ENCODE results near the gene ZNF285.
"Not testable (repeated sequence)": the region's sequence is repeated elsewhere in the genome, so short reads cannot be mapped to it uniquely, and the experiment has no call there.

Gene ZNF285

DNA sequence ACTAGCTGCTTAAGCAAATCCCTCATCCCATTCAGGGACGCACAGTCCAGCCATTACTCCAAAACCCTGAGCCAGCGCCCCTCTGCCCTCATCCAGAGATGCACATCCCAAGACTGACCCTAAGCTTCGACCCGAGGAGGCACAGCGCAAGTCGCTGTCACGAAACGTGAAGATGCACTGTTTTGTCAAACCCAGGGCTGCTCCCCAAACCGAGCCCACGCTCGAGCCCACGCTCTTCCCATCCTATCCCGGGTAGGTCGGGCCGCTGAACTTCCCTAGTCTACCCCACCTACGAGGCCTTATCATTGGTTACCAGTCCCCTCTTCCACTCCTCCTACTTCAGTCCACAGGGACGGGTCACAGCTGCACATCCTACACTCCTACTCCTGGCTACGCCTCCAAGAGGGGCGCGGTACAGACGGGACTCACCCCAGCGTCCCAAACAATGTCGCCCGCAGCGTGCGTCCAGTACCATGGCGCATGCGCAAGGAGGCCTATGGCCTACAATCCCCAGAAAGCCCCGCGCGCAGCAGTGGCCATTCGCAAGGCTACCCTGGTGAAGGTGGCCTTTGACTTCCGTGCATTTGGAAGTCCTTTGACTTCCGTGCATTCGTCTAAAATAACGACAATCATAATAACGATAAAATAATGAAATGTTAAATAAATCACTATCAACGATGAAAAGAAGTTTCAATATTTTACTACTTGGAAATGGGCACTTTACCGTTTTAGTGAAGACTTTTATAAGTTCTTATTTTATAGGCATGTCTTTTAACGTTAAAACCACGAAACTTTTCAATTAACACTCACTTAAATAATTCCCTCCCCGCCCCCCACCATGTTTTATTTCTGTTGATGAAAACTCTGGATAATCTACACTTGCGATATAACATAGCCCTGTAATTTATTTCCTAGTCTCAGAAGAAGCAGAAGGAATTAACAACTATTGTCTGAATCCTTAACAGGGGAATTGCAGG is at the start of gene ZNF285:
ZNF285 (minus strand) TSS at position 470 of the 977 bp plus-strand sequence. CDS start 4,395 bp downstream, outside the sequence.
- DNase-seq: peak; percentile 85

DNA sequence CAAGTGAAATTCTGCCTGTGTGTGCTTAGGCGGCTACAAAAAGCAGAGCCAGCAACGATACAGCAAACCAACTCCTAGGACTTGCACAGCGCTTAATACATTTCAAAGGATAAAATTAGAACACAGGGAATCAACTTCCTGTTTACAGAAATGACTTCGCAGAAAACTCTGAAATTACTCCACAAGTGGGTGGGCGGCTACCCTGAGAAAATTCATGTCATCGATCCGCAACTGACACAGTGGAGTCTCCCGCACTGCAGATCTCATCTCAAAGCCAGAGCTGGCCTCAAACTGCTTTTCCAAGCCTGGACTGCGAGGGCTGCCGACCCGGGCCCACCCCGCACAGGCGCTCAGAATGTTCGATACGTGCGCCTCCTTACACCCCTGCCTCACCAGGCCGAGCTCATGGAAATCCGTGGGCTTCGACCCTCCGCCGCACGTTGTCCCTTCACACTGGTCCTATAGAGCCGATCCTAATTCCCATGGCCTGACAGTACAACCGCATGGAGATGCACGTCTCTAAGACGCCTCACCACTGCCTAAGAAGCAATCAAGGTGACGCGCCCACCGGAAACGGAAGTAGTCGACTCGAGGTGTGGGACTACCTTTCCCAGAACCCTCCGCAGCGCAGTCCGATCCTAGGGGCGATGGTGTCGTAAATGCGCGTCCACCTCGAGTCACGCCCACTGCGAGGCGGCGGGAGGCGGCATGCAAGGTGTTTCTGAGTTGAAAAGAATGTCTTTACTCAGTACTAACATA is 46.7 kb upstream of the ZNF285 start, which contains the start of gene ZNF229:
ZNF229 (minus strand) TSS at position 557 of the 759 bp plus-strand sequence. CDS start 5,625 bp downstream, outside the sequence.
- peak; percentile 92 for DNase-seq

DNA sequence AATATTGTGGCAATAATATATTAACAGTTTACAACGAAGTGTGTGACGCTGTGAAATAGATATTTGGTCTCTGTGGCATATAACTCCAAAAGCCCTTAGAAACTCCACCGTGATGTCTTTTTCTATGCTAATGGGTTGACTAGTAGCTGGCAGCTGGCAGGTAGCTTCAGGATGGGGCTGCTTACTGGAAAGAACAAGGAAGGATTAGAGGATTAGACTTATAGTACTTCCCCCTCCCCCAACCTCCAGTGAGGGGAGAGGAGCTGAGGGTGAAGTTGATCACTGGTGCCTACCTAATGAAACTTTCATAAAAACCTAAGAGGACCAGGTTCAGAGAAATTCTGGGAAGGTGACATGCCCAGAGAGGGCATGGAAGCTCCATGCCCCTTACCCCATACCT is 37.0 kb upstream of the ZNF285 start:
- DNase-seq: no peak

DNA sequence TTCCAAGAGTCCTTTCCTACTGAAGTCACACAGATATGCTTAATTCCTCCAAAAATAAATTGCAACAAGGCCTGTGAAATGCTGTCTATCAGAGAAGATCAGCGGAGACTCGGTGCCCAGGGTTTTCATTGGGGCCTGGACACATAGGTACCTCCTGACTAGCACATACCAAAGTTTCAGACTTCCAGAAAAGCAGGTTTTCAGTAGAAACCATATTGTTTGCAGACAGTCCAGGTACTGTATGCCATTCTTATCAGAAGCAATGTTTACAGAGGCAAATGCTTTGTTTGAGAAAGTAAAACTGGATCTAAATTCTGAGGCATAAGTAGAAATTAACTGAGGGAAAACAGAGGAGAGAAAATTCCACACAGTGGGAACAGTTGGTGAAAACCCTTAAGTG is 34.0 kb upstream of the ZNF285 start:
- no peak for DNase-seq

DNA sequence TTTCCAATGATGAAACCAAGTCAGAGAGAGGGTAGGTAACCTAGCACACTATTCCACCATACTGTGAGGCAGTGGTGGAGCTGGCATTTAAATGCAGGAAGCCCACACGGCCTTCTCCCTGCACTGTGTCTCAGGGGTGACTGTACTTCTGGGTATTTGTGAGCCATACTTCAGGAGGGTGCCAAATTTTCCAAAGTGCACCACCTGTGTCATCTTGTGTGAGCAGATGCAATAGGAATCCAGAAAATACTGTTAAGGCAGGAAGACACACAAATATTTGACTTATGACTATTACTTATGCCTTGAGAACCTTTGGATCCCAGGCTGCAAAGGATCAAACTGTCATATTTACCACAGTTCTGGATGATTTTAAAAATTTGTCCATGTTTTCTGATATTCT is 29.5 kb upstream of the ZNF285 start:
- peak; percentile 29 for DNase-seq

DNA sequence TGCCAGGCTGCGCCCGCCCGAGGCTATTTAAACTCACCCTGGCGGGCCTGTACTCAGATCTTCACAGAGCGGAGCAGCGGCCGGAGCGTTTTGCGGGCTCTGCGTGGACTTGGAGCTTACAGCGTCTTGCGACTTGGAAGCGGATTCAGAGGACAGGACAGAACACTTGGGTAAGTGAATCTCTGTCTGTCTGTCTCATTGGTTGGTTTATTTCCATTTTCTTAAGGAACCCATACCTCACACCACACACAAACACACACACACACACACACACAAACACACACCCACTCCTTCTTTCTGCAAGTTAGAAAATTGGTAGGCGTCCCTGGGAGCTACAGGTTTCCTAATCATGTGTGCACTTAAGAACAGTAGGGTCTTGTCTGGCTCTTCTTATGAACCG is 14.1 kb upstream of the ZNF285 start:
- not testable (repeated sequence) for DNase-seq

DNA sequence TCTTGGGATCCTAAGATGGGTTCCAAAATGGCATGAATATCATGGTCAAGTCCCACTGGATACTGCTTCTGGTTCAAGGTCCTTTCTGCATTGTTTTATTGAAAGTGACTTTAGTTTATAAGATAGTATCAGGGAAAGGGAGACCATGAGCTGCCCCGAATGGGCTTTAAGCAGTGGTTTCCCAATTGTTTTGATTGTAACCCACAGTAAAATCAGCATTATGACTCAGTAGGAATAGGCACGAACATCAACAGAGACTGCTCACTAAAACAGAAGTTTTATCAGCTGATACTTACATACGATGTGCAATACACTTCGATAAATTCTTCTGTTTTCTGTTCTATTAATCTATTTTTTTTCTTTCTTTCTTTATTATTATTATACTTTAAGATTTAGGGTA is 12.1 kb downstream of the ZNF285 start:
- not testable (repeated sequence) for DNase-seq

DNA sequence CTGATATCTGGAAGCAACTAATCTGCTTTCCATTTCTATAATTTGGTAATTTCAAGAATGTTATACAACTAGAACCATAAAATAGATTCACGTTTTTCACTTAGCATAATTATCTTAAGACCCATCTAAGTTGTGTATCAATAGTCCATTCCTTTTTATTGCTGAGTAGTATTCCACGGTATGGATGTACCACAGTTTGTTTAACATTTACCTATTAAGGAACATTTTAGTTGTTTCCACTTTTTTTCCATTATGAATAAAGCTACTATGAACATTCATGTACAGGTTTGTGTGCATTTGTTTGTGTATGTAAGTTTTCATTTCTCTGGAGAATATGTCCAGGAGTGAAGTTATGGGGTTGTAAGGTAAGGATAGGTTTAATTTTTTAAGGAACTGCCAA is 26.6 kb downstream of the ZNF285 start:
- no peak for DNase-seq

DNA sequence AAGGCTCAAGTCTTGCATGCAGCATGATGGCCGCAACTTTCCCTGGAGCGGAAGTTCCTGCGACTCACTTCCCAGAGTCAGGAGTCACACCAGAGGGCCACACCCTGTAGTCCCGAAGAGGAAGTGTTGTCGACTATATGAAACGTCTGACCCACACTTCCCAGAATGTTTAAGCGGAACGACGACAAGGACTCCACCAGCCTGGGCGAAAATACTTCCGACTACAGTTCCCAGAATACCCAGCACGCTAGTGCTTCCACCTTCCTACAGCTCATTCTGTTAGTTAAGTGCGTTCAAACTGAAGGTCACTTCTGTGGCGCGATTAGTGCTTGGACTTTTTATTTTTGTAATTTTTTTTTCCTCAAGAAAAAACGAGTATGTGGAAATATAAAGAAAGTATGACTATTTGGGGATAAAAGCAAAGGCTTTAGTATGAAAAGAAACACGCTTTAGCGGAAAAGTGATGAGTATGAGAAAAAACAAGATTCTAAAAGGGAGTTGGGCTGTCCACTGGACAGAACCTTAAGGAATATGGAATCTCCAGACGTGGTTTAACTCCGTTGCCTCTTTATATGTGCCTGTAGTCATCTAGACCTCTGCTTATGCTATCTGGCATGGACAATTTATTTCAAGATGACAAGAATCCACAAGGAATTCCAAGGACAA is 29.5 kb downstream of the ZNF285 start:
- DNase-seq: no peak

DNA sequence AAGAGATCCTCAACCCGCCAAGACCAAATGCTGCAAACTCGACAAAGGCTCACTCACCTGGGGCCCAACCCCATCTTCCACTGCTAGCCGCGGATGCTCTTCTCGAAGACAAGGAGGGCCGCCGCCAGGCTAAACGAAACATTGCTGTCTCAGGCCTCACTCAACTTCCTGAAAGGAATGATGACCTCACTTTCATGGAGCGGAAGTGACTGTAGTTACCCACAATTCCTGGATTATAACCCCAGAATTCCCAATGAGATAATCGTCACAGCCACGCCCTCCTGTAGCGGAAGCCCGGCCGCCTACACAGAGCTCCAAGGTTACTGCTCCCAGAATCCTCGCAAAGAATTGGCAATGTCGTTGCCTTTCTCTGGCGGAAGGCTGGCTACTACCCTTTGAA is 34.4 kb downstream of the ZNF285 start:
- no peak for DNase-seq

DNA sequence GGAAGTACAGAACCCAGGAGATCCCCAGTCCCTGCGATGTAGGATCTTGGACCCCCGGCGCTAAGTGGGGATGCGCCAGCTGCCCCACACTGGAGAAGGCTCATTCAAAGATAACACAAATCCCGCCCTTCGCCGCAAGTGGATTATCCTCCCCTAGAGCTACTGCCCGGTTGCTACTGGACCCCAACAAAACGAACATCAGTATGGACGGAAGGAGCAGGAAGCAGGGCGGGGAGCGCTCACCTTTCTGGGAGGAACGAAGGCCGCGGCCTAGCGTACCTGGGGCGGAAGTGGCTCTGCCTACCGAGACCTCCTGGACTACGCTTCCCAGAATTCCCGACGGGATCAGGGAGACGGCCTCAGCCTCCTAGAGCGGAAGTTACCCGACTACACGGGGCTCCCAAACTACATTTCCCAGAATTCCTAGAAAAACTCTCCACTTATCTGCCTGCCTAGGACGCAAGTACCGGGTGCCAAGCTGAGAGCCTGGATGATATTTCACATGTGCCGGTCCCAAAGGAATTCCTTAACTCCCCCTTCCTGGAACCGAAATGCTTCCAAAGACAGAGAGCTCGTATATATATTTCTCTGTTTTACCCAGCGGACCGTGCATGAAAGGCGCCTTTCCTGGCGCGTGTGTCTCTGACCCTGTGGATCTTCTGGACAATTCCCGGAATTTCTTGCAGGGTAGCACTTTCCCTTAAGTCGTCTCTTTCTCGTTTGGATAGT is 44.9 kb downstream of the ZNF285 start, which contains the start of gene ZNF112:
ZNF112 (minus strand) TSS at position 298 of the 729 bp plus-strand sequence. CDS start 16,141 bp downstream, outside the sequence.
- DNase-seq: peak; percentile 87

DNA sequence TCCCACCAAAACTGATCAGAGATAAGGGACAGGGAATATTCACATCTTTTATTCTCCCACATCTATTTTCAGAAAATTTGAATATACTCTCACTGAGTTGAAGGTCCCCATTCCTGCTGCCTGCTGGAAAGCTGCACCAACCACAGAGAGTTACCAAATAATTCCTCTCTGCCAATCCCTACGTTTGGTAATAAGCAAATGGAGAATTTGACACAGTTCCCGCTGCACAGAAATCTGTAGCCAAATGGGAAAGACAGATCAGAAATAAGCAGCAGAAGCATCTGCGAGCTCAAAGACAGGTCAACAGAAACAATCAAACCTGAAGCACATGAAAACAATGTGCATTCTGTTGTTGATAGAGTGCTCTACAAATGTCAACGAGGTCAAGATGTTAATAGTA is 54.9 kb downstream of the ZNF285 start:
- no peak for DNase-seq

DNA sequence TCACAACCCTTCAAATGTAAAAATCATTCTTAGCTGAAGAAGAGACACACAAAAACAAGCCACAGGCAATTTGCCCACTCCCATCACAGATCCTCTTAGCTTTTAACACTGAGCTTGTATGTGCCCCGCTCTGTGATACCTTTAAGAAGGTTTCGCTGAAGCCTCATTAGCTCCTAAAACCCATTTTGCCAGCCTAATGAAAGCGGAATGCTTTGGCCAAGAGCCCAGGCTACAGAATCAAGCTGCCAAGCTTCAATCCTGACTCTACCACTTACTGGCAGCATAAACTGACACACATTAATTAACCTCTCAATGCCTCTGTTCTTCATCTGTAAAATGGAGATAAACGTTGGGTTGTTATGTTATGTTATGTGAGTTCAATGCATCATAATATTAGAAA is 55.4 kb downstream of the ZNF285 start:
- DNase-seq: no peak

DNA sequence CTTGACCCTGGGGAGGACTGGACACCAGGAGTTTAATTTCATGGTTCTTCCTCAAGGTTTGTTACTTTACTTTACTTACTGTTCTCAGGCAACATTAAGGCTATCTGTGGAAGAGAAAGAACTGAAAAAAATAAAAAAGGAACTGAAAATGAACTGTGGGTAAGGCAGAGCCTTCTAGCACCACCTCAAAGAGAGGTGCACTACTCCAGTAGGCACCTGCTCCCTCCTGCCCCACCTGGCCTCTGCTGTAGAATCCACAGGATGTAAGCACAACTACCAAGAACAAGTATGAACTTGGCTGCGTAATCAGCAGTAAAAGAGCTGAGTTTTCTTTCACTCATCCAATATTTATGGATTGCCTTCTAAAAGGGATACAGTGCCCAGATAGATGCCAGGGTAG is 57.2 kb downstream of the ZNF285 start:
- DNase-seq: no peak

DNA sequence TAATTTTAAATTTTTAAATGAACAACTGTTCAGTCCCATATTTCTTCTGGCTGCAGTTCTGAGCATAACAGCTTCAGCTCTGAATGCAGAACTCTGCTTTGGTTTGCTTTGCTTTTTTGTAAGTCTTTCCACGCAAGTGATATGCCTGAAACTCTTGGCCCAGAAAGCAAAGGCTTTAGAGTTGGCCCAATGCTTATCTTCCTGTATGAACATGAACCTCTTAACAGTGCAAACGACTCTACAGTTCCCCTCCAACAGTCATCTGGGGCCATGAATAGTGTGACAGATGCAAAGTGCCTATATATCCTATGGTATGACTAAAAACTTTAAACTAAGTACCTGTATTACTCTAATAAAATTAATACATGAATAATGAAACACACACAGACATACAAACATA is 59.6 kb downstream of the ZNF285 start:
- DNase-seq: no peak

DNA sequence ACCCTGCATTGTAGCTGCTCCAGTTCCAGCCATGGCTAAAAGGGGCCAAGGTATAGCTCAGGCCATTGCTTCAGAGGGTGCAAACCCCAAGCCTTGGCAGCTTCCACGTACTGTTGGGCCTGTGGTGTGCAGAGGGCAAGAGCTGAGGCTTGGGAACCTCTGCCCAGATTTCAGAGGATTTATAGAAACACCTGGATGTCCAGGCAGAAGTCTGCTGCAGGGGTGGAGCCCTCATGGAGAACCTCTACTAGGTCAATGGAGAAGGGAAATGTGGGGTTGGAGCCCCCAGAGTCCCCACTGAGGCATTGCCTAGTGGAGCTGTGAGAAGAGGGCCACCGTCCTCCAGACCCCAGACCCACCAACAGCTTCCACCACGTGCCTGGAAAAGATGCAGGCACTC is 66.8 kb downstream of the ZNF285 start:
- not testable (repeated sequence) for DNase-seq
